ENCODE results near the gene ZDHHC14.

DNA sequence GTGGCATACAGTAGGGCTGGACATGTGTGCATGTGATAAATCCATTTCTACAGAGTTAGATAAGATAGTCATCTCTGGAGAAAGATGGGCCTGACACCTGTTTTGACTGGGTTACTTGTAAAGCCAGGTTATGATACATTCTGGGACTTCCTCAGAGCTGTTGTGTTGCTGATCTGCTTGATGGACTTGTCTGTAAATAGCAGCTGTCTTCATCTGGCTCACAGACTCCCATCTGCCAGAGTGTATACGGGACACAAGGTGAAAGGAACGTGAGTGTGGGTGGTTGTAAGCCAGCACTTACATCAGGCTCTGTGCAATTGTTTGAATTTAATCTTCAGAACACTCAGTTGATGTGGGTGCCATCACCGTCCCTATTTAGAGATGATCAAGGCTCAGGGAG is 49.8 kb downstream of the ZDHHC14 start:
- TF ChIP-seq, protein P1, sequence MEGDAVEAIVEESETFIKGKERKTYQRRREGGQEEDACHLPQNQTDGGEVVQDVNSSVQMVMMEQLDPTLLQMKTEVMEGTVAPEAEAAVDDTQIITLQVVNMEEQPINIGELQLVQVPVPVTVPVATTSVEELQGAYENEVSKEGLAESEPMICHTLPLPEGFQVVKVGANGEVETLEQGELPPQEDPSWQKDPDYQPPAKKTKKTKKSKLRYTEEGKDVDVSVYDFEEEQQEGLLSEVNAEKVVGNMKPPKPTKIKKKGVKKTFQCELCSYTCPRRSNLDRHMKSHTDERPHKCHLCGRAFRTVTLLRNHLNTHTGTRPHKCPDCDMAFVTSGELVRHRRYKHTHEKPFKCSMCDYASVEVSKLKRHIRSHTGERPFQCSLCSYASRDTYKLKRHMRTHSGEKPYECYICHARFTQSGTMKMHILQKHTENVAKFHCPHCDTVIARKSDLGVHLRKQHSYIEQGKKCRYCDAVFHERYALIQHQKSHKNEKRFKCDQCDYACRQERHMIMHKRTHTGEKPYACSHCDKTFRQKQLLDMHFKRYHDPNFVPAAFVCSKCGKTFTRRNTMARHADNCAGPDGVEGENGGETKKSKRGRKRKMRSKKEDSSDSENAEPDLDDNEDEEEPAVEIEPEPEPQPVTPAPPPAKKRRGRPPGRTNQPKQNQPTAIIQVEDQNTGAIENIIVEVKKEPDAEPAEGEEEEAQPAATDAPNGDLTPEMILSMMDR (IDR thresholded peaks at IDR 0.05) = no peak
- TF ChIP-seq POLR2A (IDR thresholded peaks at IDR 0.05) = no peak
- no peak for TF ChIP-seq EP300 (IDR thresholded peaks at IDR 0.05)

Measured in ovary (tissue), 3 donors.